Hippocampal formation (tissue), 2 donors: ENCODE results near the gene PLB1.

ENCODE experiments used
- DNase-seq, 2 donors: peaks; one replicate each; lab custom pipeline; 2025; lab: John Stamatoyannopoulos, UW

PLB1 gene

GRCh38 chr2:28668106-28668814 lies 172.4 kb downstream of the PLB1 start:
- DNase-seq = no peak

- no peak for DNase-seq
Observed at GRCh38 chr2:28668880-28669279, 173.0 kb downstream of the PLB1 start.

GRCh38 chr2:28670856-28671255 lies 175.0 kb downstream of the PLB1 start:
- DNase-seq = no peak

GRCh38 chr2:28673338-28673737 lies 177.5 kb downstream of the PLB1 start:
- no peak for DNase-seq

- DNase-seq = no peak
Observed at GRCh38 chr2:28674062-28674712, 178.3 kb downstream of the PLB1 start.

GRCh38 chr2:28674713-28675068 lies 178.8 kb downstream of the PLB1 start:
- no peak for DNase-seq

GRCh38 chr2:28676152-28676835 lies 180.4 kb downstream of the PLB1 start:
- DNase-seq = no peak

- no peak for DNase-seq
Observed at GRCh38 chr2:28678175-28678855, 182.5 kb downstream of the PLB1 start.

- DNase-seq = no peak
Observed at GRCh38 chr2:28678944-28679343, 183.1 kb downstream of the PLB1 start.

GRCh38 chr2:28680657-28681056 lies 184.8 kb downstream of the PLB1 start:
- no peak for DNase-seq

- peak in 1 of 2 donors; percentile 10 for DNase-seq
Observed at GRCh38 chr2:28681158-28681571, 185.3 kb downstream of the PLB1 start.

- no peak for DNase-seq
Observed at GRCh38 chr2:28681606-28682005, 185.7 kb downstream of the PLB1 start.

GRCh38 chr2:28683100-28683706 lies 187.3 kb downstream of the PLB1 start:
- DNase-seq = no peak

- DNase-seq = no peak
Observed at GRCh38 chr2:28684142-28684858, 188.4 kb downstream of the PLB1 start.

- no peak for DNase-seq
Observed at GRCh38 chr2:28687171-28687570, 191.3 kb downstream of the PLB1 start.

- DNase-seq = no peak
Observed at GRCh38 chr2:28687640-28688385, 192.0 kb downstream of the PLB1 start.

- no peak for DNase-seq
Observed at GRCh38 chr2:28688818-28689217, 193.0 kb downstream of the PLB1 start.

GRCh38 chr2:28689771-28690170 lies 193.9 kb downstream of the PLB1 start:
- no peak for DNase-seq

GRCh38 chr2:28692411-28692810 lies 196.6 kb downstream of the PLB1 start:
- no peak for DNase-seq

- no peak for DNase-seq
Observed at GRCh38 chr2:28693223-28693622, 197.4 kb downstream of the PLB1 start.
